ENCODE measurements around the gene RFWD3.

The RFWD3 gene

DNA sequence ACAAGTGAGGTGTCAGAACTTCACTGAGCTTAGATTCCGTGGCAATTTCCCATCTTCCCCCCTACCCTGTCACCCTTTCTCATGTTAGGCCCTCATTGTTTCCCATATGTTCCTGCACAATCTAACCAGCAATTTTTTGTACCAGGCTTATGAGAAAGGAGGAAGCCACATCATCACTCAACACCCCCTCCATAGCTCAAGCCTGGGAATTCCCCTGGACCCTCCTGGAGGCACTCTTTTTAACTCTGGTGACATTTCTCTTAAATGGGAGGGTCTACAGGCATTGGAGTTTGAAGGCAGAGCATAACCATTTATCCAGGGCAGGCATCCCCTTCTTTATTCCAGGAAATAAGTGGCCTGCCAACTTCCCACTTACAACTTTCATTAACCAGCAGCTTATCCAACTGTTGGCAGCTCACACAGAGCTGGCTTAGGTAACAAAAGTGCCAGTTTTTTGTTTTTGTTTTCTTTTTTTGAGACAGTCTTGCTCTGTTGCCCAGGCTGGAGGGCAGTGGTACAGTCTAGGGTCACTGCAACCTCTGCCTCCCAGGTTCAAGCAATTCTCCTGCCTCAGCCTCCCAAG lies 49.4 kb downstream of the RFWD3 start:
- no peak for DNase-seq

DNA sequence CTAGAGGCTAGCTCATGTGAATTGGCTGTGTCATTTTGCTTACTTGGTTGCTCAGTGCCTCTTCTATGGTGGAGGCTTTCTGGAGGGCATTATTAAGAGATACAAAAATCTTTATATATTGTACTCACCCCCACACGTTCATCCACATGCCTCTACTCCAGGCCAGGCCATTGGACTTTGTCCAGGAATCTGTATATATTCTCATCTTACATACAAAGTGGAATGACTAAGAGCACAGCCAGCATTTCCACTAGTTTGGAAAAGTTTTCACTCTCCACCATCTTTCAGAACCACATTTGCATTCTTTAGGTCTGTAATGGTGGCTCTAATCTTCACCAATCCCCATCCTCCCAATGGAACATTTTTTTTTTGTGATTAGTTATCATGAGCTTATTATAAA lies 55.0 kb downstream of the RFWD3 start:
- no peak for DNase-seq

DNA sequence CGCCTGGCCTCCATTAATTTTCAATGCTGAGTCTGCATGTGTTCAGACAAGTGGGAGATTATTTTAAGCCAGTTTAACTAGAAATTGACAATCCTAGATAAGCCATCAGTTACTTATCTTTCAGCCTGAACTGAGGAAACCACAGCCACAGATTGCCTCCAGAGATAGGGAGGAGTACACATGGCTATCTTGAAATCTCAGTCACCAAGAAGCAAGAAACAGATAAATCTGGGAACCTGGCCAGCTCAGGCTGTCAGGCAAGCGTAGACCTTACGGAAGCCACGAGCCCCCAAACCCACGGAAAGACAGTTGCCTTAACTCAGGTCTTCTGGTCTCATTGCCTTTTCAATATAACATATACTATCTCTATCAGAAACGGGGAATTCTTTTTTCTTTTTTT lies 57.7 kb downstream of the RFWD3 start:
- DNase-seq, result no peak

DNA sequence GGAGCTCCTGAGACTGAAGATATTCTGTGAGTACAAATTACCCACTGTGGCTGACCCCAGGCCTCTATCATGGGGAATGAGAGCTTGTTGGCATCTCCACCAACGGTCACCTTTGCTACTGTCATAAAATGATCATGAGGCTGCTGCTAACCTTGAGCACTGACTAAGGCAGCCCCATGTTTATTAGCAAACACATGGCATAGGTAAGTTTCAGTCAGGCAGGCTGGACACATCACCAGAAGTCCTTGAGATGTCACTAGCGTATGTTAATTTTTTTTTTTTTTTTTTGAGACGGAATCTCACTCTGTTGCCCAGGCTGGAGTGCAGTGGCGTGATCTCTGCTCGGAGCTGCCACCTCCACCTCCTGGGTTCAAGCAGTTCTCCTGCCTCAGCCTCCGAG lies 58.3 kb downstream of the RFWD3 start:
- DNase-seq, result no peak

DNA sequence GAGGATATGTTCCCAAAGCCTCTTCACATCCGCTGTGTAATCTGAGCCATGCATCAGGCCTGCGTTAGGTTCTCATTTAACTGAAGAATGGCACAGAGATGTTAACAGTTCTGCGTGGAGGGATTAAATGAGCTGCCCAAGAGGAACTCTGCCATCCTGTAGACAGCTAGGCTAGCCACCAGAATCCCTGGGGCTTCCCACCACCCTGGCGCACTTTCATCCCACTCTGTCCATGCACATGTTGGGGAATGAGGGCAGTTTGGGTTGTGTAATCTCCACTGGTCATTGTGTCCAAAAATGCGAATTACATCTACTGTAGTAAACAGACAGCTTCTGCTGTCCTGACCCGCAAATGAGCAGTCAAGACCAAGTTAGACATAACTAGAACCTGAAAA lies 58.7 kb downstream of the RFWD3 start:
- DNase-seq, result no peak

DNA sequence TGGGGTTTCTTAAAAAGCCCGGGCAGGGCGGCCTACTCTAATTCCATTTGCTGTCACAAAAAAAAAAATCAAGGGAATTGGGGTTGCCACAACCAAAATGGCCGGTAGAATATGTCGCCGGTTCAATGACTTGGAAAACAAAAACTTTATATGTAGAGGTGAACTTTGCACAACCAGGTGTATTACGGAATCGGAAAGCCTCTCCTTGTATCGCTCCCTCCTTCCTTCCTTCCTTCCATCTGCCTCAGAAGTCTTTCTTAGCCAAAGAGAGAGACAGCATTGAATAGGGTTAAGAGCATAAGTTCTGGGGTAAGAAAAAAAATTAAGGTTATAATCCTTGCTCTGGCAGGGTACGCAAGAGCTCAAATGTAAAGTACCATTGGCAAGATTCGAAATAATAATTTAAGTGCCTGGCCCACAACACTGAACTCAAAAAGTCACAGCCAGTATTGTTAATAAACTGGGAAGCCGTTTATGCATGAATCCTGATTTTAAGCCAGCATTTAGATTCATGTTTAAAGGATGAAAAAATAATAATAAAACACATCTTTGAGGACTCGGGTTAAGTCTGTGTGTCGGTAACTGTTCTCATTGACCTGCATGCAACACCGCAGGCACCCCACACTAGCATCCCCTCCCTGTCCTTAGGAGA lies 59.2 kb downstream of the RFWD3 start:
- DNase-seq, result no peak

DNA sequence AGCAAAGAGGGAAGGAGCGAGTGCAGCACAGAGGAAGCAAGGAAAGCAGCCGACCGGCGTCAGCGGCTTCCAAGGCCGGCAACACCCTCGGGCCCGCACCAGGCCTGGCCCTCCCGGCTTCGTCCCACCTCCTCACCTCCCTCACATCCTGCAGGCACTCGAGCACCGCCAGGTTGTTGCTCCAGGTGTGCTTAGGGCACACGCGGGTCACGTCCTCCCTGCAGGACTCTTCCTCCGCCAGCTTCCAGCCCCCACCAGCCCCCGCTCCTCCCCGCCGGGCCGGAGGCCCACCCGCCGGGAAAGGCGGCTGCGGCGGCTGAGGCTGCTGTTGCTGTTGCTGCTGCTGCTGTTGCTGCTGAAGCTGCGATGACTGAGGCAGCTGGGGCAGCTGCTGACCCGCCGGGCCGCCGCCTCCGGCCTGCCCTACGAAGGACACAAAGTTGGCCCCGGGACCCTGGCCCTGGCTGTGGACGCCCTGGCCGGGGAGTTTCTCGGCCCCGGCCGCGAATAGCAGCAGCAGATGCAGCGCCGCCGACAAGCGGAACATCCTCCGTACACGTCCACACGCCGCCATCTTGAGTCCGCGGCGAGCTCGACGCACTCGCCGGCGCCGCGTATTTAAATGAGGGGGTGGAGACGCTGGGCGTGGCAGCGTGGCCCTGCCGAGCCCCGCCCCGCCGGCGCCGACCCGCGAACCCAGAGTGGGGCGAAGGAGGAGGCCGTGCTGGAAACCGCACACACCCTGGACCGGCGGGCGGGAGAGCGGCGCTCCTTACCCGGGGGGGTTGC lies 60.0 kb downstream of the RFWD3 start, which contains the start of gene GLG1:
Gene GLG1 (minus strand): TSS at position 594 of the 789 bp plus-strand sequence. CDS start 20 bp downstream, at position 574.
- DNase-seq, result peak; percentile 51 to 52

DNA sequence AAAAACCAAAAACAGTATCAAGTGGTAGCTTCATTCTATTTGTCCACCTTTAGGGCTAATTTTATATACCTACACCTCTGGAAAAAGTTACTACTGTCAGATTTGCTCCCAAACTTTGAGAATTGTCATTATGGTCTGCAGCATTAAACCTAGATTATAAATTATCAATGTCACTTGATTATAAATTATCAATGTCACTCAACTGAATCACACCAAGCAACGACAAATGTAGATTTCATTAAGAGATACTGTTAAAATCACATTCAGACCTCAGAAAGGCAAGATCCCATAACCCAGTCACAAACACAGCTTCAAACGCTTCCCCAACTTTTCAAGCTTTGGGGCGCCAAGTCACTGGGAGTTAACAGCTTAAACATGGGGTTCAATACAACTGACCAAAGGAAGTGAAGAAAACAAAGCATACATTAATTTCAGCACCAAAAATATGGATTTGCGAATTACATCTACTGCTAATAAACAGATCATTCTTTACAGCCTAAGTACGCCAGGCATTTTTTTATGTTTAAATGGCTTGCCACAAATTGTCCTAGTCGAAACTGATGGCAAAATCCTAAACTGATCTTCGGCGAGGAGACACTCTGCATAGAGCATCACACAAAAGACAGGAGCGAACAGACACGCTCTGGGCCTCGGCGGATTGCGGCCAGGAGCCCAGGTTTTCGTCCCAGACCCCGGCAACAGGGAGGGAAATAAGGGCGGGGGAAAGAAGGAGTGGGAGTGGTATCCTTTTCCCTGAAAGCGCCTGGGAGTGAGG lies 60.7 kb downstream of the RFWD3 start:
- no peak for DNase-seq

DNA sequence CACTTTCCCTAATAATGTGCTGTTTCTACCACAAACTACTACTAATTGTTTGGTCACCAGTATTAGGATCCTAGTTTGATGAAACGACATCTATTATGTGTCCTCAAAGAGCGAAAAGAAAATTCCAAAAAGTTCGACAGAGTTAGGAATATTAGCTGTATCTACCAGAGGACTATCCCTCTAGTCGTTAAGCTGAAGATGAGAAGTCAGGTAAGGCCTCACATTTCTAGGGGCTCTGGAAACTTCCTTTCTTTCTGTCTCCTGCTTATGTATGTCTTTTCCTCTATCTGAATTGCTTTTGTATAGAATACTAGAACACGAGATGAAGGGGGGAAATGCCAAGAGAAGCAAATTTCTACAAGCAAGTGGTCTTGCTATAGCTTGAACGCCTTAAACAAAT lies 61.3 kb downstream of the RFWD3 start:
- no peak for DNase-seq

DNA sequence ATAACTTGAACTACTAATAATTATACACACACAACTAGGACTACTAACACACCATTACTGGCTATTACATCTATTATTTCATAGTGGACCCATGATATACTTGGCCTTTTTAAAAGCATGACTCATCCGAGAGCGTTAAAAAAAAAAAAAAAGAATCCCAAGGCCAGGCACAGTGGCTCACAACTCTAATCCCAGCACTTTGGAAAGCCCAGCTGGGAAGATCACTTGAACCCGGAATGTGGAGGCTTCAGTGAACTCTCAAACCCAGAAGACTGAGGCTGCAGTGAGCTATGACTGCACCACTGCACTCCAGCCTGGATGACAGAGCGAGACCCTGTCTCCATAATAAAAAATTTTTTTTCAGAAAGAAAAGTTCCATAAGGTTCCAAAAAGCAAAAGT lies 62.8 kb downstream of the RFWD3 start:
- no peak for DNase-seq

DNA sequence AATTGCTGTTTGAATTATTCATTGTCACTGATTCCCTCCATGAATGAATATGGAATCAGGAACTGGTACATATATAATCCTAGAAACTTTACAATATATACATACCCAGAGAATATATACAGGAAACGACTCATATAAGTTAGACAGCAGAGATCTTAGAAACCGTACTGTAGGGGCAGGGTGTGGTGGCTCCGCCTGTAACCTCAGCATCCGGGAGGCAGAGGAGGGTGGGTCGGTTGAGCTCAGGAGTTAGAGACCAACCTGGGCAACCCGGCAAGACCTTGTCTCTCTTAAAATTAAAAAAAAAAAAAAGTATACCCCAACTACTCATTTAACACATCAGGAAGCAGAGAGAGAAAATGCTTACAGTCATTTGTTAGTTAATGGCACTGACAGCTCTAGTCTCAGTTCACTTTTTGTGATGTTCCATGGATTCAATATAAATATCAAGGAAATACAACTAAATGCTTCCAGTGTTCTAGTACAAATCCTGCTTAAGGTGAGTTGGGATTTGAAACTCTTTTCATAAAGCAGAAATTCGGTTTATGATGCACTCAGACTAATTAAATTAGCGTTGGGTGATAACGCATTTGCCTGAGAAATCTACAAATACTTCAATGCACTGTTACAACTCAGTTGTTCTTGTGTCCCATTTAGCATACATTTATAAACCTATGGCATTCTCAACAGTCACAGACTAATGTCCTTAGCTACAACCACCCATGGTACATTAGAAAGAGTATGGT lies 65.4 kb downstream of the RFWD3 start:
- DNase-seq, result no peak

DNA sequence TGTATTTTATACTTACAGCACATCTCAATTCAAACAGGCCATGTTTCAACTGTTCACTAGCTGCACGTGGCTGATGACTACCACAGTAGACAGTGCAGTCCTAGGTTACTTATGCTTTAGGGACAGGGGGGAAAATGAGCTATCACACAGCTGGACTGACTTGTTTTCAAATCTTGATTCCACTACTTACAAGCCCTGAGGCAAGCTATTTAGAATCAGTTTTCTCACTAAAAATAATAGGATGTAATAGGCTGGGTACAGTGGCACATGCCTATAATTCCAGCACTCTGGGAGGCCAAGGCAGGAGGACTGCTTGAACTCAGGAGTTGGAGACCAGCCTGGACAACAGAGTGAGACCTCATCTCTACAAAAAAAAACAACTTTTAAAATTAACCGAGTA lies 70.1 kb downstream of the RFWD3 start:
- no peak for DNase-seq

DNA sequence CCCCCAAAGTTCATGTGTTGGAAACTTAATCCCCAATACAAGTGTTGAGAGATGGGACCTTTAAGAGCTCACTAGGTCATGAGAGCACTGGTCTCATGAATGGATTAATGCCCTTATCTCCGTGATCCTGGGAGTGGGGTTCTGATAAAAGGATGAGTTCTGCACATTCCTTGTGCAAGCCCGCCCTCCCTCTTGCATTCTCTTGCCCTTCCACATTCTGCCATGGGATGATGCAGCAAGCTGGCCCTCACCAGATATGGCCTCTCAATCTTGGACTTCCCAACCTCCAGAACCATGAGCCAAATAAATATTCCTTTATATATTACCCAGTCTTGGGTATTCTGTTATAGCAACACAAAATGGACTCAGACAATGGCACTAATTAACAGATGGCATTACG lies 73.8 kb downstream of the RFWD3 start:
- DNase-seq, result no peak

DNA sequence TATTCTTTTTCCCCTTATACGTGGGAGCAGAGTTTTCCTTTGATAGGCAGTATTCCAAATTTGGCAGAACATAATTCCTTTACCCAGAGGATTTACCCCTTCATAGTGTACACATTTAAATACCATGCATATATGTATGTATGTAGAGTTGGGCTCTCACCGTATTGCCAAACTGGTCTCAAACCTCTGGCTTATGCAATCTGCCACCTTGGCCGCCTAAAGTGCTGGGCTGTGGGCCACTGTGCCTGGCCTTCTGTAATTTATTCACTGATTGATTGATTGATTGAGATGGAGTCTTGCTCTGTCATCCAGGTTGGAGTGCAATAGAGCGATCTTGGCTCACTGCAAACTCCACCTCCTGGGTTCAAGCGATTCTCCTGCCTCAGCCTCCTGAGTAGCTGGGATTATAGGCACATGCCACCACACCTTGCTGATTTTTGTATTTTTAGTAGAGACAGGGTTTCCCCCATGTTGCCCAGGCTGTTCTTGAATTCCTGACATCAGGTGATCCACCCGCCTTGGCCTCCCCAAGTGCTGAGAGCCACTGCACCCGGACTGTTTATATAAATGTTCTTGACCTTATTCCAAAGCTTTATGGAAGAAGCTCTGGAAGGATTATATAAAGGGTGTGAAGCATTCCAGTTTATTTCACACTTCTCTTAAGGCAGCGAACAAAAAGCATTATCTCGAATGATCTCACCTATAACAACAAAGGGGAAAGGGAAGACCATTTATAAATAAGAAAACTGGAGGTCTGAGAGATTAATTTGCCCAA lies 74.6 kb downstream of the RFWD3 start:
- no peak for DNase-seq

DNA sequence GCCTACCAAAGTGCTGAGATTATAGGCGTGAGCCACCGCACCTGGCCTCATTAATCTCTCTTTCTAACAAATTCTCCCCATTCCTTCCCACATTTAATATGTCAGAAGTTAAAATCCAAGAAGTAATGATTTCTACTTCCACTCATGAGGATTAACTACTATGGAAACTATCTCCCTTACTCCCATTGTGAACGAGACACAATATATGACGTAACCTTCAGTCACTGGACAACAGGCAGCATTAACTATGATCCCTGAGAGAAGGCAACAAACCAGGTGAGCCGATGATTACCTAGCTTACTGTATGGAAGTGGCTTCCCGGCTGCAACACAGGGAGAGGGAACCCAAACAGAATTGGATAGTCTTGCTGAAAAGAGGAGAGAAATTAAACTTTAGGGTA lies 79.7 kb downstream of the RFWD3 start:
- no peak for DNase-seq

DNA sequence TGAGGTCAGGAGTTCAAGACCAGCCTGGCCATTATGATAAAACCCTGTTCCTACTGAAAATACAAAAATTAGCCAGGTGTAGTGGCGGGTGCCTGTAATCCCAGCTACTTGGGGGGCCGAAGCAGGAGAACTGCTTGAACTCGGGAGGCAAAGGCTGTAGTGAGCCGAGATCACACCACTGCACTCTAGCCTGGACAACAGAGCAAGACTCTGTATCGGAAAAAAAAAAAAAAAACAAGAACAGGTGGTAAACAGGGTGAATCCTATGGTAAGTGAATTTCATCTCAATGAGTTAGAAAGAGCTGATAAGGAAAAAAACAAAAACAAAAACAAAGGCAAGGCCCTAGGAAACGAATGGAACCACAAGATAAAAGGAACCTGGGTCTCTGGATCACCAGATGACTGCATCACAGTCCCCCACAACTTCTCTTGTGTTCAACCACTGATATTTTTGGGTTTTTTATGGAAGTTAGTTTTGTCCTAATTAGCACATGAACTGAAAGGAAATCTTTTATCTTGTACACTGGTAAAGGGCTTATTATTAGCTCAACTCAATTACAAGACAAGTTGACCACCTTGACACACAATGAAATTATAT lies 80.7 kb downstream of the RFWD3 start:
- DNase-seq, result no peak

DNA sequence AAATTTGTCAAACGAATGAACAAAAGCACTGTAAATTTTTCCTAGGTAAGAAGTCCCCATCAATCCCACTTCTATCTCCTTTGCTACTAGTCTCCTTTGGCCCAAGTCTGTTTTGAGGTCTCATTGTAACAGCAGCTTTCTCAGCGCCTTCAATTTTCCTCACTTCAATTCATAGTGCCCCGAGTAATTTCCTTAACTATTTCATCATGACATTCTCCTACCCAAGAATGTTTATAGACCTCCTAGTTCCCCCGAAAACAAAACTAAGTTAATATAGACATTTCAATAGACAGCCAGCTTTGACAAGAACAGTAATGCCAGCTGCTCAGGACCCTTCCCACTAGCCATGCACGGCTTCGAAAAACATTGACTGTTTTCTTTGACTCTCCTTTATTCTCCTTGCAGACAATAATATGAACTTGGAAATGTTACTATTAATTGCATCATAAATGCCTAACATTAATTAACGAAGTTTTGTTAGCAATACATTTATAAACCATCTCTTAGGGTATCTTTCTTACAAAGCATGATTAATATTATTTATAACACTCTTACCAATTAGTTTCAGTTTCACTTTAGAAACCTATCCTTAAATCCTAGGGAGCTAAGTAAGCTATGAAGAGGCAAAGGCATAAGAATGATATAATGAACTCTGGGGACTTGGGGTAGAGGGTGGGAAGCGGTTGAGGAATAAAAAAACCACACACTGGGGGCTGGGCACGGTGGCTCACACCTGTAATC lies 82.6 kb downstream of the RFWD3 start:
- no peak for DNase-seq

DNA sequence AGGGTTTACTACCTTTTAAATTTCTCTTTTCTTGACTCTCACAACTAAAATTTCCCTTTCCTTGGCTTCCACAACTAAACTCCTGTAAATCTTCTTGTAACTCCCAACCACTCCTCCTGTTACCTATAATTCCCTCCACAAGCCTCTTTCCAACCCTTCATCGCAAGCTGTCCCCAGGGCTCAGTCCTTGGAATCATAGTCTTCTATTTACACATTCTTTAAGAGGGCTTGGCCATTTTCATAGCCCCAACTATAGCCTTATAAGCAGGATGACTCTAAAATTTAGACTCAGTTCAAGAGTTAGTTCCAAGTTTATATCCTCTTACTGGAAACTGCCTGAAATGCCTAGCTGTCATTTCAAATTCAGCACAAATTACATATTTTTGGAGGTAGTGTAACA lies 83.7 kb downstream of the RFWD3 start:
- no peak for DNase-seq

DNA sequence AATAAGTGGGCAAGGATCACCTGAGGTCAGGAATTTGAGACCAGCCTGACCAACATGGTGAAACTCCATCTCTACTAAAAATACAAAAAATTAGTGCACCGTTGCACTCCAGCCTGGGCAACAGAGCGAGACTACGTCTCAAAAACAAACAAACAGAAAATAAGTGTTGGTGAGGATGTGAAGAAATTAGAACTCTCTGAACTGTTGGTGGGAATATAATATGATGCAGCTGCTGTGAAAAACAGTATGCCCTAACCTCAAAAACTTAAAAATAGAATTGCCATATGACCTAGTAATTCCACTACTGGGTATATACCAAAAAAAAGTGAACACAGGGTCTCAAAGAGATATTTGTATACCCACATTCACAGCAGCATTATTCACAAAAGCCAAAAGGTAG lies 85.8 kb downstream of the RFWD3 start:
- no peak for DNase-seq

DNA sequence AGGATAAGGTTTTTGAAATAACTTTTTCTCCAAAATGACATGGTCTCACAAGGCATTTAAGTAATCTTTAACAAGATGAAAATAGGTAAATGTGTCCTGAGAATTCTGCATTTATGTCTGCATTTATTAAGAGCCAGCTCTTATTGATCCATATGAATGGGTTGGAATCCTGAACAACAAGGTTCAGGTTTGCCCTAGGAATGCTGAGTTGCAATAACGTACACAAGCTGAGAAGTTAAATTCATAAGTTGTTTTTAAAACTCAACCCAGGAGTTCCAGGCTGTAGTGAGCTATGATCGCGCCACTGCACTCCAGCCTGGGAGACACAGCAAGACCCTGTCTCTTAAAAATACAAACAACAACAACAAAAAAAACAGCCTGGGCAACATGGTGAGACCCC lies 87.8 kb downstream of the RFWD3 start:
- no peak for DNase-seq

DNA sequence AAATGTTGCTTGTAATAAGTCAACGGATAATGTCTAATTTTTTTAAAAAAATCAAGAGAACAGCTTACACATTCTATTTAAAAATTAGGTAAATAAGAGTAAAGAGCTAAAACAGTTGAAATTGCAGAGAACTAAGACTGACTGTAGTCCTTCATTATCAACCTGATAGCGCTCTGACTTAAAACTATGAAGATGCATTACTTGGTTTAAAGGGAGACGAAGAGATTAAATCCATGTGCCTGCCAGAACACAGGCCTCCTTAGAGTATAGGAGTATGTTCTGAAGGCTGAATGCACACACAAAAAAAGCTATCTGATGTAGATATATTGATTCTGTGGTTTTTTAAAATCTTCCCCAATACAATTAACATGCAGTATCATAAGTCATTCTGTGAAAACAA lies 88.2 kb downstream of the RFWD3 start:
- no peak for DNase-seq

Measured in NCI-H187 (cell line).